RKO (cell line): ENCODE results near the gene MIS18BP1.
"Not testable (repeated sequence)": the region's sequence is repeated elsewhere in the genome, so short reads cannot be mapped to it uniquely, and the experiment has no call there.

Source experiments
- DNase-seq: peaks from one replicate; pipeline ENCODE4 v3.0.0-alpha.2; 2016; ENCODE audit warnings: low spot score

The MIS18BP1 gene

DNA sequence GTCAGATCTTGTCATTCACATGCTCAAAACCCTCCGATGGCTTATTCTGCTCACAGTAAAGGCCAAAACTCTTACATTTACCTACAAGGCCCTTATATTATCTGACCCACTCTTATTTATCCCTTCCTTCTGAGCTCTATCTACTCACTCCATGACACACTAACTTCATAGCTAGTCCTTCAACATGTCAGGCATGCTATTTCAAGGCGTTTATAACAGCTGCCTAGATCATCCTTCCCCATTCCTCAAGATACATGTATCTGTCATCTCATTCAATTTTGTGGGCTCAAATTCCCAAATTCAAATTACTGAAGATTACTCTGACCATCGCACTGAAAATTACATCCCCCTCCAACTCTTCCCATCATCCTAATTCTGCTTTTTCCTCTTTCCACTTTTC, 6.9 kb downstream of the MIS18BP1 start:
- no peak for DNase-seq

DNA sequence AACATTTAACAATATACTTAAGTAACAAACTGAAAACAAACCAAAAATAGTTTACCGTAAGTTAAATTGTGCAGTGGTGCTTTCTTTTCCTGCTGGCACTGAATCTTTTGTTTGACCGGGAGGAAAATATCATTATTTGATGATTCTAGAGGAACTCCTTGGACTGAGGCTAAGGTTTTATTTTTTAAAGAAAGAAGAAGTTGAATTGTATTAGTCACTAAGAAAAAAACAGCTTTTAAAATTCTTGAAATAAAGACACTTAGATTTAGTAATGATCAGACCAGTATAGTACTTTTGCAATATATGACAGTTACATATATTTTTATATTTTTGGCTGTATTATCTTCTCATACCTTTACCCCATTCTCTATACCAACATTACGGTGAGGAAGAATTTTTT, 10.3 kb downstream of the MIS18BP1 start:
- no peak for DNase-seq

DNA sequence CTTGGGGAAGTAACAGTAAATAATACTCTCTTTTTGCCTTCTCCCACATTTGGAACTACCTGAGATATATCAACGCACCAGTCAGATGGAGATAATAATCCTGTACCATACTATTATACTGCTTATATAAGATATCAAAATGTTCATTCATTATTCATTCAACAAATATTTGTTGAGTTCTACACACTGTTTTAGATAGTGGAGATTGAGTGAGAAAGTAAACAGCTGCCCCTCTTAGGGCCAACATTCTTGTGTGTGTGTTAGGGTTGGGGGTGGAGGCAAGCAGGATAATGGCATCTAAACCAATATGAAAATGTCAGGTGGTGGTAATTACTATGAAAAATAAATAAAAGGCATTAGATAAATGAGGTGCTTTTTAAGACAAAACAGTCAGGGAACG, 14.0 kb downstream of the MIS18BP1 start:
- DNase-seq = no peak

DNA sequence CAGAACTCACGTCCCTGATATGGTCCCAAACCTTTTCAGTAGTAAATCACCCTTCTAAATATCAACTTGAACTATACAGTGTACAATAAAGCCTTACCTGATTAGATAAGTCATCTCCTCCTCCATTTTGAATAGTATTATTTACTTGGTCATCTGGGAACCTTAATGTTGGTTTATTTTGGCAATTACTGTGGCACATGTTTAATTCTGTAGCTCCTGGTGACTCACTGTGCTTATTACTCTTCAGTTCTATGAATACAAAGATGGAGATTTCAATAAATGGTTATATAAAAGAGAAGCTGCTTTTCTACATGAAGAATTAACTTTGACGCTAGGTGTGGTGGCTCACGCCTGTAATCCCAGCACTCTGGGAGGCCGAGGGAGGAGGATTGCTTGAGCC, 25.4 kb downstream of the MIS18BP1 start:
- DNase-seq = no peak

DNA sequence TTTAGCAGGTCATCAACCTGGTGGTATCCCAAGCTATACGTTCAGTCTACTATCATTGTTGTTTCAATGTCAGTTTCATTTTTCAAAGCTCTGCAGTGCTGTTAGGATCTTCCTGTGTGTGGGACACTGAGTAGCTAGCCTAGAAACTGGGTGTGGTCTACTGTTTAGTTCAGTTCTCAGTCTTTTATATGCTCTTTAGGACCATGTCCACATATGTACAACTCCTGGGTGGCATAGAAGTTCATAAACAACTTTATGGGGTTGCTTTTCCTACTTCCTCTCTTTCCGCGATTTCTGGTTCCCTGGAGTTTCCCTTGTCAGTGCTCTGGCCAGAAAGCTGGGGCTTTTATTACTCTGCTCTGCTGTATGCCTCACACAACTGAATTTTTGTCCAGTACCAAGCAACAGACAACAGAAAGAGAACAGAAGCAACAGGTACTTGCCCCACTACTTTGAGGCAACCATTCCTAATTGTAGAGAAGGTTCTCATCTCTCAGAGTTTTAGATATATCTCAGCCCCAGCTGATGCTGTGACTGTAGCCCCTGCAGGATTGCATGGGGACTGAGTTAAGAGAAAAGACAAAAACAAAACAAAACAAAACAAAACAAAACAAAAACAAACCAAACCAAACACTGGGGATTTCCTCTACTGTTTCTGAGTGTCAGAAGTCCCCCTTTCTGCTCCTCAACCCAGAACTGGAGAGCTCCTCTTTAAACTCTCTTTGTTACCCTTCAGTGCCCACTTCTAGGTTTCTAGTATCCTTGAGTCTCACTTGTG, 30.3 kb downstream of the MIS18BP1 start:
- no peak for DNase-seq

DNA sequence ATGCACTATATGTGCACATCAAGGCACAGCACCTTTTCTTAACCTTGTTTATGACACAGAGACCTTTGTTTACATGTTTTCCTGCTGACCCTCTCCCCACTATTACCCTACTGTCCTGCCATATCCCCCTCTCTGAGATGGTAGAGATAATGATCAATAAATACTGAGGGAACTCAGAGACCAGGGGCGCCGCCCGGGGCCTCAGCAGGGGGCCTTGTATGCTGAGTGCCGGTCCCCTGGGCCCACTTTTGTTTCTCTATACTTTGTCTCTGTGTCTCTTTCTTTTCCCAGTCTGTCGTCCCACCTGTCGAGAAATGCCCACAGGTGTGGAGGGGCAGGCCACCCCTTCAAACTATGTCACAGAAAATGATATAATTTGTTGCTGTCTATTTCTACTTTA, 38.7 kb downstream of the MIS18BP1 start:
- DNase-seq = not testable (repeated sequence)

DNA sequence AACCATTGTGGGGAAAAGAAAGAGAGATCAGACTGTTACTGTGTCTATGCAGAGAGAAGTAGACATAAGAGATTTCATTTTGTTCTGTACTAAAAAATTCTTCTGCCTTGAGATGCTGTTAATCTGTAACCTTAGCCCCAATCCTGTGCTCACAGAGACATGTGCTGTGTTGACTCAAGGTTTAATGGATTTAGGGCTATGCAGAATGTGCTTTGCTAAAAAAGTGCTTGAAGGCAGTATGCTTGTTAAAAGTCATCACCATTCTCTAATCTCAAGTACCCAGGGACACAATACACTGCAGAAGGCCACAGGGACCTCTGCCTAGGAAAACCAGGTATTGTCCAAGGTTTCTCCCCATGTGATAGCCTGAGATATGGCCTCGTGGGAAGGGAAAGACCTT, 39.3 kb downstream of the MIS18BP1 start:
- DNase-seq = not testable (repeated sequence)

DNA sequence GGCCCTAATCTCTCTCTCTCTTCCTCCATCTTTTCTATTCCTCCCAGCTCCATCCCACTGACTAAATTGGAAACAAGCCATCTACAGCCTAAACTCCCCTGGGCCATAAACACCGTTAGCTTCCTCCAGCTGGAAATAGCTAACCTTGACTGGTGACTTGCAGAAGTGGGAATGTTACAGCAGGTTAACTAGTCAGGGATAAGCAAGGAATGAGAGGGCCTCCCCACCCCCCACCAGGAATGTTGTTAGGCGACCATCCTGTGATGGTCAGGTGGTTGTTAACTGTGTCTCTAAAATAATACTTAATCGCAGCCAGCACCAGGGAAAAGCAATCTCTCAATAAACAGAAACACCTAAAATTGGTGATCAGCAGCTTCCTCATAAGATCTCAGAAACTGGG, 40.8 kb downstream of the MIS18BP1 start:
- no peak for DNase-seq

DNA sequence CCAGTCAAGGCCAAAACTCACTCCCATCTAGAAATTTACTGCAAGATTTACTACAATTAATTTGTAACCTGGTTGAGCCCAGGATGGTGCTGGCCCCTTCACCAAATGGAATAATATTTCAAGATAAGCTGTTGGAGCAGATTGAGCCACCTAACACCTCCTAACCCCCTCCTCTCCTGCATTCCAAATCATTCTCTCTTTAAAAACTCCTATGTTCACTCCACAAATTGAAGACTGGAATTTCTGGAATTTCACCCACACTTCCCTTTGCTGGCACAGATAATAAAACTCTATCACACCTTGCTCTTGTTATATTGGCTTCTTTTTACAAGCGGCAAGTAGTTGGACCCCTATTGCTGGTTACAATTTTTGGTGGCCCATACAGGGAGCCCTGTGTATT, 41.7 kb downstream of the MIS18BP1 start:
- DNase-seq = no peak

DNA sequence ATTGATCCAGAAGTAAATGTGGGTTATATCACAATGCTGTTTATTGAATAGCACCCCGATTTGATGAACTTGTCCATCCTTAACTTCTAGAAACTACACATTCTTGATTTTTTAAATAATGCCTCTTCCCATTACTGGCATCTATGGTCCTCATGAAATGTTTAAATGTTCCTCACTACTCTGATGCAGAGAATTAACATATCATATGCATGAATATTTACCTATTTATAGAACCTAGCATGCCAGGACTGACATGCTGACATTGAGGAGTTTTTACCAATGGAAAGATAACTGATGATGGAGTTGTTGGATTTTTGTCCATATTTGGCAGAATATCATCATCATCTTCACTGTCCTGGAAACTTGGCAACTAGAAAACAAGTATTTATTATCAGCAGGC, 42.8 kb downstream of the MIS18BP1 start:
- DNase-seq = no peak

DNA sequence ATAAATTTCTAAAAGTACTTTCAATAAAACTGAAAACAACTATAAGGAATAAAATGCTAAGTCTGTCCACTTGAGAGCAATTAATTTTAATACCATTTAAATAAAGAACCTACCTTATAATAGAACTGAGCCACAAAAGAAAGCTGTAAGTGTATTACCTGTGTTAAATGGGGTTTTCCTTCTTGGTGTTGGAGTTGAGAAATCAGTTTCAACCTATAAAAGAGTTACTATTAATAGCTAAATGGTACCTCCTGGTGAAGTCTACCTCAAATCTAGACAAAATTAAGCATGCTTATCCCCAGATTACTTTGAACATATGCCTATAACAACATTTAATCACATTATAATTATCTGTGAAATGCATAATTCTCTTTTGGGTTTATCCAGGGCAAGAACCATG, 48.8 kb downstream of the MIS18BP1 start:
- no peak for DNase-seq

DNA sequence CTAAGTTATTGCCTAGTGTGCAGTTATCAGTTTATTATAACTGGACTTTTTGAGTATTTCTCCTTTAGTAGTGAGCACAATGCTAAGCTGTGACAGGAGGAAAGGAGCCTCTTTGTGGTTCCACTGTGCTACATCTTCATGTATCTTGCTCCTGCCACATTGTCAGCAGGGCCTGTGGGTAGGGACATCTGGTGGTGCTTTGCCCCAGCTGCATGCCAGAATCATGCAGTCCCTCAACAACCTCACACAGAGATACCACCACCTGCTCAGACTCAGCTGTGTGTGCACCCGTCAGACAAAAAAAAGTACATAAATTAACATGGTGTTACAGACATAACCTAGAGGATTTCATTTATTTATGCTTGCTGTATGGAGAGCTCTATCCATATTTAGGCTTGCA, 51.1 kb downstream of the MIS18BP1 start:
- peak; percentile 38 for DNase-seq

DNA sequence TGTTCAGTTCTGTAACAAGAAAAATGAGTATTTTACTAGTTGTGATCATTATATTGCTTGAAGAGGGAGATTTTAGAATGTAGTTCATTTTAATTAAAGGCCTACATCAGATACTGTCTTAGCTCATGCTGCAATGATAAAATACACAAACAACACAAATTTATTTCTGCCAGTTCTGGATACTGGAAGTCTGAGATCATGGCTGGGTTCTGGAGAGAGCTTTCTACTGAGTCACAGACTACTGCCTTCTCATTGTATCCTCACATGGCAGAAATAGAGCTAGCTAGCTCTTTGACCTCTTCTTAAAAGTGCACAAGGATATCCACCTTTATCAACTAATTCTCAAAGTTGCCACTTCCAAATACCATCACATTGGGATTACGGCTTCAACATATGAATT, 53.8 kb downstream of the MIS18BP1 start:
- peak; percentile 32 for DNase-seq

DNA sequence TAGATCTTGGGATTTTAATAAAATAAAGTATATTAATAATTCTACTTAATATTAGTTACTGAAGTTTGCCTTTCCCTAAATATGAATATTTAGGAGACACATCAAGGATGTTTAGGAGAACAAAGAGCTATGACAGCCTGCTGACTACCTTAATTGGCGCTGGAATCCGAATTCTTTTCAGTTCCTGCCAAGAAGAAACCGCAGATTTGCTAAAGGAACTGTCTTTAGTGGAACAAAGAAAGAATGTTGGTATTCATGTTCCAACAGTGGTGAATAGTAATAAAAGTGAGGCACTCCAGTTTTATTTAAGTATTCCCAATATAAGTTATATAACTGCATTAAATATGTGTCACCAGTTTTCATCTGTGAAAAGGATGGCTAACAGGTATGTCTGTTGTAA, 54.5 kb downstream of the MIS18BP1 start:
- no peak for DNase-seq

DNA sequence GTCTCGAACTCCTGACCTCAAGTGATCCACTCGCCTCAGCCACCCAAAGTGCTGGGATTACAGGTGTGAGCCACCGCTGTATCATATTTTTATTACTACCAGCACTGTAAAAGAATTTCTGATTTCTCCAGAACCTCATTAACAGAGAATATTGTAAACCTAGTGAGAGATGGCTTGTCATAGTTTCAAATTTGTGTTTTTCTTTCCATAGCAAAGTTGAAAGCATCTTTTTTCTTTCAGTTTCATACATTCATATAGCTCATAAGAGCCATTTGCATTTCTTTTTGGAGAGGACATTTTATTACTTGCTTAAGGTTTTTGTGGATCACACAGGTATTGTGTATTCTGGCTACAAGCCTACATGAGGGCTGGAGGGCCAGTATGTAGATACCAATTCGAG, 58.0 kb downstream of the MIS18BP1 start:
- no peak for DNase-seq

DNA sequence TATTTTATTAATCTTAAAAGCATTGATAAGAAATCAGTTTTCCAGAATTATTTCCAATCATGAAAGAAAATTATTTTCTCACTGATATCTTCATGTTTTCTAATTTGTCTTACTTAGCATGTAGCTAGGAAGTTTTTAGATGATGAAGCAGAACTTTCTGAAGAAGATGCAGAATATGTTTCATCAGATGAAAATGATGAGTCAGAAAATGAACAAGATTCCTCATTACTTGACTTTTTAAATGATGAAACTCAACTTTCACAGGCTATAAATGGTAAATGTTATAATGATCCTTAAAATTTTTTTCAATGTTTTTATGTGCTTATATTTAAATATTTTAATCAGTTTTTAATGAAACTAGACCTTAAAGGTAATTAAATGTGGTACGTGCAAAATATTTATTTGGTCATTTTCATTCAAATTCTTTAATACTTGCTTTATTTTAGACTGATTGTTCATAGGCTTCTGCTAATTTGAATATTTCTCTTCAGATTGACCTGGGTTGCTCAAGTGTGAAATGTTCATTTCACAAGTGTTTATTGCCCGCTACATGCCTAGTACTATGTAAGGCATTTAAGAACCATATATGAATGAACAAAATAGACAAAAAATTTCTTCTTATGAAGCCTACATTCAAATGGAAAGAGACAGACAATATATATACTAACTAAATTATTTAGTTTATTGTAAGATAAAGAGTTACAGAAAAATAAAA, 67.7 kb downstream of the MIS18BP1 start:
- DNase-seq = no peak

DNA sequence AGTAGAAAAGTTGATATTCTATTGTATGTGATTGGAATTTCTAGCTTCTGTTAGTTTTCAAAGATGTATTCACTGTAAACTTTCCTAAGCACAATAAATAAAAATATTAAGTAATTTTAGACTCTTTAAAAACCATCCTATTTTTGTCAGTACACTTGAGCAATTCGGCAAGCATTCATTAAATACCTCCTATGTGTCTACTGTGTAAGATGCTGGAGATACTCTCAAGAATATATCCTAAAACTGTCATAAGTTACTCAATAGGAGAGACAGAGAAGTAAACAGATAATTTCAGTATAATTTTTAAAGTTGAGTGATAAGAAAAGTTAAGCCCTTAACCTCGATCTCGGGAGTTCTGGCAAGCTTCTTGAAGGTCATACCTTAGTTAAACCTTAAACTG, 71.2 kb downstream of the MIS18BP1 start:
- no peak for DNase-seq

DNA sequence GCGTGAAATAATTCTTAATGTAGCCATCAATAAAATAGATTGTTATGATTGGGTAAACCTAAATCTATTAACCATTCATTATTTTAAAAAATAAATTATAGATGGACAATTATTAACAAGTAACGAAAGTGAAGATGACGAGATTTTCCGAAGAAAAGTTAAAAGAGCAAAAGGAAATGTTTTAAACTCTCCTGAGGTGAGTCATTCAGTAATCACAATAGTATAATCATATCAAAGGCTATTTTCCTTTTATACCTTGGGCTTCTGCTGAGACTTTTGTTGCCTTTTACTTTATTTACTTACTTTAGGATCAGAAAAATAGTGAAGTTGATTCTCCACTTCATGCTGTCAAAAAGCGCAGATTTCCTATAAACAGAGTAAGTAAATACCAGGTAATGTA, 71.7 kb downstream of the MIS18BP1 start:
- DNase-seq = no peak

DNA sequence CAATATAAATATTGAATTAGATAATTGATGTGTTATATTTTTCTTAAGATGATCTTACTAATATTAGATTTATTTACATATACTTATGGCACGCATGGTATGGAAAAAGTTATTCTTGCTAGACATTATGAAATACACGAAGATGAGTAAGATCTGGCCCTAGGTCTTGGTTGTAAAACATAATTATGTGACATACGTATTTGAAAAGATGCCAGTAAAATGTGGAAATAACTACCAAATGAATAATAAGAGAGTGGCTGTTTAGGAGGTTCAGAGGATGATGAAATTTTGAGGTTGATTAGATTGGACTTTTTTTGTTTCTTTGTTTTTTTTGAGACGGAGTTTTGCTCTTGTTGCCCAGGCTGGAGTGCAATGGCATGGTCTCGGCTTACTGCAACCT, 75.9 kb downstream of the MIS18BP1 start:
- peak; percentile 38 for DNase-seq

DNA sequence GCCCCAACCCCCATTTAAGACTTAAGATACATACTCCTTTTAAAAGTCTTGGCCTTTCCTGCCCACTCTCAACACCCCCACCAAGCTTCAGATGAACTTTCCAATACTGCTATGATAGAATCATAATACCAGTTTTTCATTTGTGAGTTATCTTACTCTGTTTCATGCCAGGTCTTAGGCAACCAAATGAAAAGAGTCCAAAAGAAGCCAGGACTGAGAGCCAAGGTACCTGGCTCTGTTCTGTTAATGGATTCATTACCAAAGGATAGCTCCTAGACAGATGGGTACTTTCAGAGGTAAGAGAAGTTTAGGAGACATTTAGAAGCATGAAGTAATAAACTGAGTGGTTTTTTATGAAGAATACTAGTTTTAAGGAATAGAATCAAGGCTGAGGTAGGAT, 83.1 kb downstream of the MIS18BP1 start:
- no peak for DNase-seq

DNA sequence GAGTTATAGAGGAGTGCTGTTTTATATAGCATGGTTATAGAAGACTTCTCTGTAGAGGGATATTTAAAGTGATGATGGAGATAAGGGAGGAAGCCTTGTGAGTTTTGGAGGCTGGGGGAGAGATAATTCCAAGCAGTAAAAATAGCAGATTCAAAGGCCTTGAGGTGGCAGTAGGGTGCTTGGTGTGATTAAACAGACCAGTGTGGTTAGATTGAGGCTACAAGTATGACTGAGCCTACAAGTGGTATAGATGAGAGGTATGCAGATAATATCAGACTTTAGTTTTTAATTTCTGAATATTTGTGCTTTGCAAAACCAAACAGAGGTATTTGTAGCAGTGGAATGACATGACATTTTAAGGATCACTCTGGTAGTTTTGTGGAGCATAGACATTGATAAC, 96.9 kb downstream of the MIS18BP1 start:
- peak; percentile 14 for DNase-seq
